ENCODE measurements around the gene SHOC2. TPM values are rescaled to one million over a fixed set of nuclear protein-coding genes. Genes with fewer than 3 reads are reported as not detected.

The SHOC2 gene
- total RNA-seq = 10 to 100 TPM; 49.2 to 50.9 (median 50.5) TPM

- peak in 1 of 2 donors; percentile 66 for TF ChIP-seq EP300 (IDR thresholded peaks at IDR 0.05)
- peak in 2 of 5 experiments; percentile 21 to 38 for TF ChIP-seq CTCF (IDR thresholded peaks at IDR 0.05)
- TF ChIP-seq POLR2A (IDR thresholded peaks at IDR 0.05) = peak; percentile 55 to 79
- Histone ChIP-seq H3K27me3 (no peaks in the 10 kb centered on the region), H3K27ac (peak within 1 kb of the TSS; percentile 96 to 100 (median 98)), H3K36me3 (no peaks in the 10 kb centered on the region), H3K4me3 (peak within 1 kb of the TSS; percentile 73 to 97 (median 96)), H3K4me1 (peaks cover 5 to 50% (median 25%) of the 10 kb centered on the region in 4 donors), H3K9me3 (no peaks in the 10 kb centered on the region)
- peak in 1 of 2 donors; percentile 98 for DNase-seq (ENCODE audit: low spot score in 2 of 2)
- 0 to 1% methylated on average over 22 to 58 of the region's 61 CpGs for WGBS, 2 donors
These were observed at the start of gene SHOC2 for GRCh38 chr10:110919349-110919931. SHOC2 (plus strand) TSS chr10:110919604; CDS start chr10:110964359, 44,755 bp downstream.

GRCh38 chr10:110870823-110871297 lies 48.5 kb upstream of the SHOC2 start:
- WGBS, 2 donors = 55 to 60% methylated on average over 13 of the region's 13 CpGs
- TF ChIP-seq CTCF (IDR thresholded peaks at IDR 0.05) = no peak
- peak in 1 of 2 donors; percentile 40 for DNase-seq (ENCODE audit: low spot score in 2 of 2)
- Histone ChIP-seq H3K9me3 (no peaks in the 10 kb centered on the region), H3K27me3 (no peaks in the 10 kb centered on the region), H3K36me3 (no peaks in the 10 kb centered on the region), H3K27ac (peak overlapping the region; percentile 91 to 100 (median 99)), H3K4me3 (peak overlapping the region; percentile 94 to 98 (median 96)), H3K4me1 (peaks cover 0 to 61% (median 29%) of the 10 kb centered on the region in 4 donors)

DNA sequence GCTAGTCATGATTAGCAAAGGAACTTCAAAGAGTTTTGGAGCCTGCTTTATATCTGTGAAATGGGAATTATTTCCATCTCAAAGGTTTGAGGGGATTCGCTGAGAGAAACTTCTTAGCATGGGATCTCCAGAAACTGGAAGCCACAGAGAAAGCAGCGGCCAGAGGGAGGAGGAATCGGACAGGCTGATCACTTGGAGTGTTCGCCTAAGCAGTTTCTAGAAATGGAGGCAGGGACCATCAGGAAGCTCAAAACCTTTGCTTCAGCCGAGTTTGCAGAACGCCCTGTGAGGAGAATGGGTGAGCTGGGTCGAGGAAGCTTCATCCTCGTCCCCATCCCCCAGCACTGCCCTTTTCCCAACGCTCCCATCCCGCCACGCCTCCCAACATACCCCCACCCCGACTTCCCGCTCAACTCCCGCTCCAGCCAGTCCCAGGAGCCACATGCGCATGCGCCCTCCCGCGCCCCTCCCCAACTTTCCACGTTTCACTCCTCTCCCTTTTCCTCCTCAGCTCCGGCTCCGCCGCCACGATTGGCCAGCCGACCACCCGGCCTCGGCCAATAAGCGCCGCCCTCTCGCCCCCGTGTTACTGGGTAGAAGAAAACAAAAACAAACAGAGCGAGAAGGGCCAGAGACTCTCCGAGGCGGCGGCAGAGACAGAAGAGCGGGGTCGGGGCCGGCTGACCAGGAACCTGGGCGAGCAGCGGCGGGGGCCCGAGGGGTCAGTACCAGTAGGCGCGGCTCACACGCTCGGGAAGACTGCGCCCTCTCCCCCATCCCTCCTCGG lies 47.9 kb upstream of the SHOC2 start, which contains the start of gene PDCD4:
Gene PDCD4 (plus strand): TSS at position 631 of the 787 bp plus-strand sequence. CDS start 4,100 bp downstream, outside the sequence.
- 1 to 2% methylated on average over 37 to 41 of the region's 47 CpGs for WGBS, 2 donors
- DNase-seq (ENCODE audit: low spot score in 2 of 2) = peak; percentile 99
- Histone ChIP-seq H3K27me3 (no peaks in the 10 kb centered on the region), H3K4me1 (peaks cover 0 to 61% (median 29%) of the 10 kb centered on the region in 4 donors), H3K36me3 (no peaks in the 10 kb centered on the region), H3K9me3 (no peaks in the 10 kb centered on the region), H3K27ac (peak within 1 kb of the TSS; percentile 99 to 100 (median 99)), H3K4me3 (peak within 1 kb of the TSS; percentile 94 to 98 (median 96))
- TF ChIP-seq EP300 (IDR thresholded peaks at IDR 0.05) (peak; percentile 56 to 98), CTCF (IDR thresholded peaks at IDR 0.05) (peak in 1 of 5 experiments; percentile 28), POLR2A (IDR thresholded peaks at IDR 0.05) (peak; percentile 93 to 94)

- DNase-seq (ENCODE audit: low spot score in 2 of 2) = peak; percentile 50 to 78
- Histone ChIP-seq H3K36me3 (no peaks in the 10 kb centered on the region), H3K27ac (peak overlapping the region; percentile 99 to 100 (median 99)), H3K4me3 (peak overlapping the region; percentile 94 to 98 (median 96)), H3K27me3 (no peaks in the 10 kb centered on the region), H3K4me1 (peaks cover 0 to 61% (median 30%) of the 10 kb centered on the region in 4 donors), H3K9me3 (no peaks in the 10 kb centered on the region)
- TF ChIP-seq CTCF (IDR thresholded peaks at IDR 0.05) (peak in 4 of 5 experiments; percentile 20 to 43 (median 22)), EP300 (IDR thresholded peaks at IDR 0.05) (peak; percentile 57 to 63), POLR2A (IDR thresholded peaks at IDR 0.05) (peak in 1 of 2 donors; percentile 48)
- 0 to 1% methylated on average over 39 to 56 of the region's 70 CpGs for WGBS, 2 donors
These were observed 47.0 kb upstream of the SHOC2 start for GRCh38 chr10:110872145-110872983.
